A549 (cell line): ENCODE results near the gene PELI2. TPM values are rescaled to one million over a fixed set of nuclear protein-coding genes. Genes with fewer than 3 reads are reported as not detected.
A peak's percentile ranks its signal among the peaks of the same experiment; 100 is the strongest.

Experiments
- ATAC-seq, 2 experiments: fragments of 200-7000 bp in 1 of 2; fragments of >200 bp in 1 of 2; cut with Nextera tagmentation in 1 of 2; cut with Tn5 transposase in 1 of 2; 3 replicates each; pipeline versions ENCODE4 v1.8.0 to v1.9.1; 2018 to 2020; ENCODE audit warnings: mild to moderate bottlenecking in 1 of 2, moderate library complexity in 1 of 2
- CTCF ChIA-PET: fragments of 300-600 bp; sonication (Branson Sonifier 250); formaldehyde crosslinking; extraction: SDS; loops from one replicate; lab custom pipeline; 2021; ENCODE audit warnings: antibody characterized with exemption, inconsistent platforms; lab: Yijun Ruan, JAX
- POLR2A ChIA-PET: fragments of 350-600 bp; formaldehyde crosslinking; extraction: SDS; loops from one replicate; lab custom pipeline; 2021; ENCODE audit warnings: antibody characterized with exemption, inconsistent platforms; lab: Yijun Ruan, JAX
- DNase-seq, 2 experiments: peaks; one replicate each; pipeline versions ENCODE4 v3.0.0 to v3.0.0-alpha.2; 2011 to 2016; ENCODE audit warnings: low read depth in 1 of 2, low spot score in 1 of 2
- FAIRE-seq: peaks from 2 replicates; lab custom pipeline; 2011; peaks lifted over from hg19 to GRCh38; lab: Jason Lieb, UNC
- H3K27ac ChIP-seq, 2 experiments: fragments of >200 bp; sonication (Bioruptor Twin); formaldehyde crosslinking; 3 replicates each; pipeline ENCODE4 v1.5.1; 2016 to 2017
- H3K4me1 ChIP-seq: fragments of >200 bp; sonication (Bioruptor Twin); formaldehyde crosslinking; 3 replicates; pipeline ENCODE4 v1.6.1; 2016
- H3K4me2 ChIP-seq: fragments of >200 bp; sonication (Bioruptor Twin); formaldehyde crosslinking; 3 replicates; pipeline ENCODE4 v1.6.1; 2016
- H3K4me3 ChIP-seq: fragments of >200 bp; sonication (Bioruptor Twin); formaldehyde crosslinking; 3 replicates; pipeline ENCODE4 v1.5.1; 2016
- H3K9me3 ChIP-seq: fragments of >200 bp; sonication (Bioruptor Twin); formaldehyde crosslinking; 3 replicates; pipeline ENCODE4 v1.6.1; 2016
- BHLHE40 ChIP-seq: IDR thresholded peaks from 2 replicates; pipeline ENCODE4 v1.6.1; 2012; ENCODE audit warnings: low read depth, low read length, inconsistent platforms
- CBX8 ChIP-seq: fragments of 200-600 bp; sonication (generic); IDR thresholded peaks from 2 replicates; pipeline ENCODE4 v1.6.1; 2016
- CHD2 ChIP-seq: fragments of 150-350 bp; IDR thresholded peaks from 2 replicates; pipeline ENCODE4 v1.6.1; 2014; ENCODE audit warnings: low read length; ENCODE audit not compliant: partially characterized antibody
- E2F6 ChIP-seq: IDR thresholded peaks from 2 replicates; pipeline ENCODE4 v1.6.1; 2012; ENCODE audit warnings: low read depth, borderline replicate concordance
- EHF ChIP-seq: fragments of 250-450 bp; sonication (Bioruptor Pico); IDR thresholded peaks from 2 replicates; pipeline ENCODE4 v1.5.0; 2020; ENCODE audit warnings: mild to moderate bottlenecking
- ELK1 ChIP-seq: fragments of 150-350 bp; IDR thresholded peaks from 2 replicates; pipeline ENCODE4 v1.6.1; 2014; ENCODE audit warnings: low read depth, mild to moderate bottlenecking, low read length
- HDAC2 ChIP-seq: fragments of 200-600 bp; sonication (generic); IDR thresholded peaks from 2 replicates; pipeline ENCODE4 v1.6.1; 2016
- HES2 ChIP-seq: fragments of >200 bp; sonication (Bioruptor Twin); formaldehyde crosslinking; IDR thresholded peaks from 2 replicates; pipeline ENCODE4 v1.6.1; 2016
- HMGXB4 ChIP-seq: fragments of 250-450 bp; sonication (Bioruptor Pico); IDR thresholded peaks from 2 replicates; pipeline ENCODE4 v1.5.0; 2021; ENCODE audit warnings: mild to moderate bottlenecking, moderate library complexity, borderline replicate concordance
- HOXB5 ChIP-seq: fragments of 250-450 bp; sonication (Bioruptor Pico); IDR thresholded peaks from 2 replicates; pipeline ENCODE4 v1.5.0; 2020; ENCODE audit warnings: mild to moderate bottlenecking, moderate library complexity
- JUN ChIP-seq, 2 experiments: fragments of >200 bp; sonication (Bioruptor Twin); formaldehyde crosslinking; IDR thresholded peaks; 2 replicates in 1 of 2; 3 replicates in 1 of 2; pipeline ENCODE4 v1.6.1; 2016 to 2017
- JUNB ChIP-seq: fragments of >200 bp; sonication (Bioruptor Twin); formaldehyde crosslinking; IDR thresholded peaks from 2 replicates; pipeline ENCODE4 v1.6.1; 2016
- KDM1A ChIP-seq: fragments of 200-600 bp; sonication (generic); IDR thresholded peaks from 2 replicates; pipeline ENCODE4 v1.6.1; 2016; ENCODE audit warnings: low read depth, mild to moderate bottlenecking
- KDM5A ChIP-seq: fragments of 200-600 bp; sonication (generic); IDR thresholded peaks from 2 replicates; pipeline ENCODE4 v1.6.1; 2016; ENCODE audit warnings: antibody characterized with exemption, mild to moderate bottlenecking
- MAFK ChIP-seq: fragments of 450-650 bp; IDR thresholded peaks from 2 replicates; pipeline ENCODE4 v1.6.1; 2014; ENCODE audit not compliant: partially characterized antibody
- MAX ChIP-seq: IDR thresholded peaks from 2 replicates; pipeline ENCODE4 v1.6.1; 2012
- NPAS2 ChIP-seq: fragments of 250-450 bp; sonication (Bioruptor Pico); IDR thresholded peaks from 2 replicates; pipeline ENCODE4 v1.8.0; 2022; ENCODE audit warnings: mild to moderate bottlenecking, moderate library complexity, borderline replicate concordance
- PBX3 ChIP-seq: IDR thresholded peaks from 2 replicates; pipeline ENCODE4 v1.6.1; 2012
- PHF8 ChIP-seq: fragments of 200-600 bp; sonication (generic); IDR thresholded peaks from 2 replicates; pipeline ENCODE4 v1.6.1; 2016; ENCODE audit warnings: low read depth, mild to moderate bottlenecking, antibody characterized with exemption, moderate library complexity, borderline replicate concordance
- POLR2AphosphoS2 ChIP-seq: conservative IDR thresholded peaks from 2 replicates; pipeline ENCODE4 v1.6.1; 2012; ENCODE audit warnings: low read length, improper control_type of control experiment, inconsistent platforms
- RAD21 ChIP-seq, 2 experiments: fragments of >200 bp in 1 of 2; sonication (Bioruptor Twin) in 1 of 2; formaldehyde crosslinking in 1 of 2; IDR thresholded peaks in 1 of 2; conservative IDR thresholded peaks in 1 of 2; 2 replicates in 1 of 2; 3 replicates in 1 of 2; pipeline ENCODE4 v1.6.1; 2012 to 2018; ENCODE audit warnings: inconsistent platforms in 1 of 2
- RARB ChIP-seq: fragments of 250-450 bp; sonication (Bioruptor Pico); IDR thresholded peaks from 2 replicates; pipeline ENCODE4 v1.8.0; 2021; ENCODE audit warnings: mild to moderate bottlenecking, moderate library complexity
- RFX5 ChIP-seq: fragments of 450-650 bp; IDR thresholded peaks from 2 replicates; pipeline ENCODE4 v1.7.1; 2014; ENCODE audit warnings: antibody characterized with exemption, mild to moderate bottlenecking, moderate library complexity
- SMC3 ChIP-seq: fragments of >200 bp; sonication (Bioruptor Twin); formaldehyde crosslinking; IDR thresholded peaks from 3 replicates; pipeline ENCODE4 v1.6.1; 2018; ENCODE audit warnings: inconsistent platforms
- SREBF2 ChIP-seq: fragments of 450-650 bp; IDR thresholded peaks from 2 replicates; pipeline ENCODE4 v1.6.1; 2014; ENCODE audit warnings: mild to moderate bottlenecking, moderate library complexity
- ZC3H11A ChIP-seq: fragments of 450-650 bp; IDR thresholded peaks from 2 replicates; pipeline ENCODE4 v1.6.1; 2014; ENCODE audit warnings: antibody characterized with exemption, mild to moderate bottlenecking
- WGBS: methylation state at CpG from one replicate; pipeline ENCODE4 v1.1.6; 2017; ENCODE audit errors: missing lambda C conversion rate; 5-methylcytosine and 5-hydroxymethylcytosine counted together
- polyA plus RNA-seq, 4 experiments: library from polyadenylated mRNA; depleted of rRNA in 3 of 4; stranded (reverse); fragments of >200 nt; fragmentation: RNase III in 1 of 4; extraction: RNeasy Plus Mini Kit Qiagen cat#74134 plus additional on column Dnase treatment in 1 of 4; gene quantifications; 2 replicates in 3 of 4; 3 replicates in 1 of 4; pipeline ENCODE4 v1.2.3, GENCODE V29; 2011 to 2017

The PELI2 gene
- polyA plus RNA-seq, 2 of the 4 experiments (the other 2 are of a cell fraction) = 0.93 to 7.2 TPM

GRCh38 chr14:56334458-56334857 is 216.2 kb downstream of the PELI2 start:
- CTCF ChIA-PET = no interaction called here
- FAIRE-seq (no peak), DNase-seq (no peak), ATAC-seq (no peak)
- WGBS = 84% methylated on average over 1 of the region's 1 CpG
- H3K27ac ChIP-seq = peak overlapping the region in 1 of 2 experiments; percentile 55; a peak in 1 of 6 replicates
- H3K4me2 ChIP-seq = no peak overlapping the region
- POLR2A ChIA-PET = no interaction called here
- TF ChIP-seq ELK1 = no peak
- TF ChIP-seq SMC3 = no peak
- no peak for TF ChIP-seq CHD2
- TF ChIP-seq HOXB5 (CRISPR knock-in tag) = no peak
- no peak for TF ChIP-seq NPAS2 (CRISPR knock-in tag)
- TF ChIP-seq ZC3H11A = no peak
- TF ChIP-seq HDAC2 = no peak
- TF ChIP-seq RARB (CRISPR knock-in tag) = no peak
- H3K4me1 ChIP-seq = peaks cover 12% of the 10 kb centered on the region
- H3K9me3 ChIP-seq = no peaks in the 10 kb centered on the region
- H3K4me3 ChIP-seq = no peak overlapping the region

GRCh38 chr14:56338674-56339073 is 220.5 kb downstream of the PELI2 start:
- Histone ChIP-seq H3K27ac (peak overlapping the region; percentile 73 to 85), H3K4me2 (no peak overlapping the region), H3K4me3 (no peak overlapping the region), H3K9me3 (no peaks in the 10 kb centered on the region)
- CTCF ChIA-PET = interaction anchor here (1.5 to 2.0 kb wide), 2 partner anchors 15 to 18 kb away, joined by 4 to 5 read pairs; no protein-coding TSS in a partner anchor
- ATAC-seq = no peak
- POLR2A ChIA-PET = no interaction called here
- TF ChIP-seq CBX8 (no peak), ZC3H11A (no peak), POLR2AphosphoS2 (no peak), SMC3 (no peak), EHF (CRISPR knock-in tag) (no peak), RAD21 (conservative IDR thresholded peaks at IDR 0.05 in 1 of 2, IDR thresholded peaks at IDR 0.05 in 1 of 2) (no peak), RFX5 (no peak), MAX (no peak), MAFK (no peak), PBX3 (no peak), E2F6 (no peak), KDM1A (no peak), KDM5A (no peak), JUN (IDR thresholded peaks at IDR 0.05) (no peak), JUNB (no peak)
- TF ChIP-seq, all 56 proteins: peak for 0
- no peak for DNase-seq
- H3K4me1 ChIP-seq = peaks cover 17% of the 10 kb centered on the region
- 87% methylated on average over 4 of the region's 4 CpGs for WGBS
- FAIRE-seq = no peak

GRCh38 chr14:56339855-56340701 is 221.9 kb downstream of the PELI2 start:
- POLR2A ChIA-PET = interaction anchor here (1.0 kb wide), 1 partner anchor 241 kb away, joined by 3 read pairs; no protein-coding TSS in a partner anchor
- CTCF ChIA-PET = interaction anchor here (0.6 to 2.5 kb wide), 73 partner anchors 11 to 965 kb away, joined by 3 to 41 read pairs (median 4); partner anchors contain the start of gene TBPL2
- peak; percentile 93 to 99 for ATAC-seq
- peaks cover 13% of the 10 kb centered on the region for H3K4me1 ChIP-seq
- 17% methylated on average over 9 of the region's 9 CpGs for WGBS
- H3K4me3 ChIP-seq = no peak overlapping the region
- FAIRE-seq = no peak
- peak overlapping the region; percentile 73 to 85 for H3K27ac ChIP-seq
- H3K4me2 ChIP-seq = peak overlapping the region; percentile 54
- H3K9me3 ChIP-seq = no peaks in the 10 kb centered on the region
- peak; percentile 60 to 86 for DNase-seq
- TF ChIP-seq BHLHE40 (no peak), PHF8 (no peak), HMGXB4 (CRISPR knock-in tag) (no peak), SREBF2 (no peak), RFX5 (no peak), CBX8 (no peak), PBX3 (no peak), RAD21 (conservative IDR thresholded peaks at IDR 0.05 in 1 of 2, IDR thresholded peaks at IDR 0.05 in 1 of 2) (peak; percentile 88 to 94), HES2 (no peak)
